ENCODE data around the gene PRKCE. TPM values are rescaled to one million over a fixed set of nuclear protein-coding genes. Genes with fewer than 3 reads are reported as not detected.
A peak's percentile ranks its signal among the peaks of the same experiment; 100 is the strongest.

Gene PRKCE
- total and polyA plus RNA-seq, 2 of the 8 experiments (the other 6 are each of a cell fraction or from before 2014, with no cell fraction given), result 0.54 to 2.1 TPM

DNA sequence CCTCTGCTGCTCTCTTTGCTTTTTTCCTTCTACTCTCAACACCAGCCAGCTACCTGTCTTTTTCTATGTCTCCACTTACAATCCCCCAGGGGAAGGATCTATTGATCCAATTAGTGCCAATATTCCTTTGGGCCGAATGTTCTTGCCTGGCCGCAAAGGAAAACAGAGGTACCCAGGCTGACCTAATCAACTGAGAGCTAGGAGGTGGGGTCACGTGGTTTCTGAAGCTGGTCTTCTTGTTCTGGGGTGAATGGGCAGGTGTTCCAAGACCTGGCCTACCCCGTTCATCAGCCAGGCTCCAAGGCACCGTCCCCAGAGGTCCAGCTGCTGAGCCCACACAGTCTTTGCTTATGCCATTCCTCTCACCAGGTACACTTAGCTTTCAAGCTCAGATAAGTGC, 580.2 kb downstream of the PRKCE start:
- H2BK12ac ChIP-seq (ENCODE audit: low read depth, low read length), result peak overlapping the region; percentile 78; the same call in 1 of the 2 replicates
- no peak overlapping the region for H3K18ac ChIP-seq (ENCODE audit: extremely low read depth, low read length)
- no peak overlapping the region for H3K27ac ChIP-seq (ENCODE audit: low read depth, low read length)
- H3K9ac ChIP-seq (replicated peaks in 1 of 4; ENCODE audit: extremely low read depth in 1 of 4, low read depth in 3 of 4, low read length in 3 of 4), result no peak overlapping the region
- ChIA-PET POLR2A (ENCODE audit: partially characterized antibody) (no interaction called here), CTCF (ENCODE audit: partially characterized antibody) (interaction anchor here (0.7 to 2.6 kb wide), 7 partner anchors 9 to 134 kb away, joined by 3 to 13 read pairs (median 3); no protein-coding TSS in a partner anchor)
- no peak overlapping the region for H2BK120ac ChIP-seq (replicated peaks; ENCODE audit: low read depth, low read length)
- H4K91ac ChIP-seq (replicated peaks; ENCODE audit: insufficient read length, low read length), result no peak overlapping the region
- H2AFZ ChIP-seq (ENCODE audit: low read length), result no peak overlapping the region
- peak overlapping the region; percentile 92; the same call in 1 of the 2 replicates for H2BK20ac ChIP-seq (ENCODE audit: low read length)
- H2BK15ac ChIP-seq (ENCODE audit: low read length), result peak overlapping the region; percentile 40; the same call in 1 of the 2 replicates
- H3K4me1 ChIP-seq (replicated peaks in 1 of 4; ENCODE audit: control insufficient read depth in 3 of 4, insufficient read depth in 4 of 4, low read length in 3 of 4), result peaks cover 10 to 19% (median 12%) of the 10 kb centered on the region in 4 experiments
- no peak overlapping the region for H3K4ac ChIP-seq (replicated peaks; ENCODE audit: insufficient read length, low read depth, low read length)
- H3K23ac ChIP-seq (ENCODE audit: insufficient read length), result no peak overlapping the region
- no peaks in the 10 kb centered on the region for H3K36me3 ChIP-seq (ENCODE audit: control insufficient read depth in 2 of 4, insufficient read depth in 4 of 4, low read length in 3 of 4)
- no peak overlapping the region for H3K4me3 ChIP-seq (ENCODE audit: extremely low read depth in 1 of 4, insufficient read depth in 2 of 4, low read depth in 3 of 4, low read length in 4 of 4)
- H3K79me2 ChIP-seq (ENCODE audit: control insufficient read depth in 1 of 2, insufficient read depth in 2 of 2, low read length in 2 of 2), result no peaks in the 10 kb centered on the region
- no peaks in the 10 kb centered on the region for H3K79me1 ChIP-seq (ENCODE audit: low read depth, low read length)
- no peak overlapping the region for H3K56ac ChIP-seq (replicated peaks; ENCODE audit: insufficient read length, low read depth, low read length)
- H2BK5ac ChIP-seq (ENCODE audit: low read depth, low read length), result no peak overlapping the region
- 0 out of 2 replicates have a peak, but pooled peaks cover 1% of the 10 kb centered on the region for H3K23me2 ChIP-seq (ENCODE audit: low read depth, low read length)
- DNase-seq (ENCODE audit: low read depth in 1 of 2, low spot score in 2 of 2), result no peak
- no peak overlapping the region for H4K5ac ChIP-seq (ENCODE audit: insufficient read length, low read depth, low read length)
- peak overlapping the region; percentile 87; the same call in 1 of the 2 replicates for H2AK5ac ChIP-seq (ENCODE audit: low read depth, low read length)
- H3K4me2 ChIP-seq (ENCODE audit: insufficient read depth in 1 of 2, low read depth in 2 of 2, low read length in 2 of 2), result no peak overlapping the region
- WGBS, 2 experiments (ENCODE audit: extremely low coverage in 1 of 2, insufficient coverage in 1 of 2, insufficient read length in 1 of 2, insufficient replicate concordance in 2 of 2, low coverage in 1 of 2, low lambda C conversion rate in 2 of 2, missing lambda C conversion rate in 1 of 2), result 91% methylated on average over 5 of the region's 5 CpGs; no CpG with 5 or more reads in 1 of the 2 experiments
- no peaks in the 10 kb centered on the region for H4K20me1 ChIP-seq (replicated peaks in 1 of 2; ENCODE audit: control insufficient read depth in 1 of 2, insufficient read depth in 2 of 2, low read length in 2 of 2)
- H3K14ac ChIP-seq (ENCODE audit: insufficient read length), result no peak overlapping the region
- no peaks in the 10 kb centered on the region for H3K9me3 ChIP-seq (ENCODE audit: insufficient read depth in 2 of 2, low read depth in 1 of 2, low read length in 1 of 2)
- FAIRE-seq, result no peak
- TF ChIP-seq FOSL1 (IDR thresholded peaks at IDR 0.05; ENCODE audit: insufficient read depth, low read depth, low read length), result no peak
- TF ChIP-seq SP2 (IDR thresholded peaks at IDR 0.05; ENCODE audit: low read length), result no peak
- TF ChIP-seq, protein P1, sequence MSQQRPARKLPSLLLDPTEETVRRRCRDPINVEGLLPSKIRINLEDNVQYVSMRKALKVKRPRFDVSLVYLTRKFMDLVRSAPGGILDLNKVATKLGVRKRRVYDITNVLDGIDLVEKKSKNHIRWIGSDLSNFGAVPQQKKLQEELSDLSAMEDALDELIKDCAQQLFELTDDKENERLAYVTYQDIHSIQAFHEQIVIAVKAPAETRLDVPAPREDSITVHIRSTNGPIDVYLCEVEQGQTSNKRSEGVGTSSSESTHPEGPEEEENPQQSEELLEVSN (IDR thresholded peaks at IDR 0.05), result no peak
- TF ChIP-seq RXRA (IDR thresholded peaks at IDR 0.05; ENCODE audit: insufficient read depth, low read depth, low read length), result no peak
- TF ChIP-seq, protein P2, sequence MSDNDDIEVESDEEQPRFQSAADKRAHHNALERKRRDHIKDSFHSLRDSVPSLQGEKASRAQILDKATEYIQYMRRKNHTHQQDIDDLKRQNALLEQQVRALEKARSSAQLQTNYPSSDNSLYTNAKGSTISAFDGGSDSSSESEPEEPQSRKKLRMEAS (IDR thresholded peaks at IDR 0.05), result no peak
- TF ChIP-seq SIX5 (IDR thresholded peaks at IDR 0.05; ENCODE audit: low read depth, low read length), result no peak
- TF ChIP-seq JUND (IDR thresholded peaks at IDR 0.05; ENCODE audit: low read length), result no peak
- no peak for TF ChIP-seq KDM1A (IDR thresholded peaks at IDR 0.05; ENCODE audit: borderline replicate concordance, low read length)
- TF ChIP-seq EP300 (IDR thresholded peaks at IDR 0.05; ENCODE audit: borderline replicate concordance in 1 of 2, low read depth in 2 of 2, low read length in 2 of 2), result no peak
- TF ChIP-seq NANOG (IDR thresholded peaks at IDR 0.05; ENCODE audit: insufficient read depth, low read depth, low read length, poor library complexity, severe bottlenecking), result no peak
- H3K27me3 ChIP-seq (replicated peaks in 1 of 4; ENCODE audit: control insufficient read depth in 3 of 4, extremely low read depth in 1 of 4, insufficient read depth in 3 of 4, low read length in 3 of 4), result no peaks in the 10 kb centered on the region
- no peak overlapping the region for H4K8ac ChIP-seq (ENCODE audit: extremely low read depth, insufficient read depth, low read length)
